B cell (primary cell): Measurements from ENCODE around the gene GDPD4. TPM values are rescaled to one million over a fixed set of nuclear protein-coding genes. Genes with fewer than 3 reads are reported as not detected.

Experiments
- ATAC-seq: fragments of 200-7000 bp; cut with Tn5 transposase; one replicate; pipeline ENCODE4 v1.10.0; 2021; ENCODE audit warnings: low read depth, mild to moderate bottlenecking, moderate number of reproducible peaks, moderate library complexity
- CTCF ChIA-PET: fragments of 350-600 bp; sonication (Branson Sonifier 250); formaldehyde crosslinking; loops from one replicate; lab custom pipeline; 2021; ENCODE audit warnings: antibody characterized with exemption, inconsistent platforms; lab: Charles Lee
- POLR2A ChIA-PET: fragments of 350-600 bp; sonication (Branson Sonifier 250); formaldehyde crosslinking; loops from one replicate; lab custom pipeline; 2021; ENCODE audit warnings: antibody characterized with exemption; lab: Charles Lee
- DNase-seq: peaks from one replicate; pipeline ENCODE4 v3.0.0; 2013
- H2AFZ ChIP-seq: 2 replicates; pipeline ENCODE4 v1.6.1; 2012; ENCODE audit warnings: mild to moderate bottlenecking, low read depth, low read length; ENCODE audit not compliant: insufficient read depth, poor library complexity, severe bottlenecking
- H3K27ac ChIP-seq, 2 donors: 1 replicate in 1 of 2; 2 replicates in 1 of 2; pipeline ENCODE4 v1.5.1; 2012 to 2013; ENCODE audit warnings: low read length in 2 of 2, mild to moderate bottlenecking in 2 of 2, moderate library complexity in 1 of 2
- H3K27me3 ChIP-seq, 4 experiments: fragments of 200-600 bp in 1 of 4; sonication (generic) in 1 of 4; replicated peaks in 1 of 4; 1 replicate in 2 of 4; 2 replicates in 2 of 4; pipeline versions ENCODE4 v1.6.1 to v1.7.0; 2013 to 2016; ENCODE audit warnings: low read length in 3 of 4, mild to moderate bottlenecking in 2 of 4, mixed read lengths in 1 of 4, moderate library complexity in 1 of 4; ENCODE audit not compliant: insufficient read depth in 4 of 4, control insufficient read depth in 3 of 4; ENCODE audit errors: control extremely low read depth in 1 of 4
- H3K36me3 ChIP-seq, 2 experiments: replicated peaks in 1 of 2; 1 replicate in 1 of 2; 2 replicates in 1 of 2; pipeline versions ENCODE4 v1.6.1 to v1.7.1; 2013; ENCODE audit warnings: low read length in 1 of 2; ENCODE audit not compliant: insufficient read depth in 2 of 2, control insufficient read depth in 1 of 2; ENCODE audit errors: control extremely low read depth in 1 of 2, extremely low read depth in 1 of 2
- H3K4me1 ChIP-seq, 2 donors: fragments of 200-600 bp in 1 of 2; sonication (generic) in 1 of 2; 1 replicate in 1 of 2; 2 replicates in 1 of 2; pipeline versions ENCODE4 v1.5.1 to v1.6.1; 2013 to 2017; ENCODE audit warnings: low read length in 2 of 2; ENCODE audit not compliant: control insufficient read depth in 2 of 2, insufficient read depth in 2 of 2
- H3K4me2 ChIP-seq: replicated peaks from 2 replicates; pipeline ENCODE3; 2012; ENCODE audit warnings: mild to moderate bottlenecking, low read depth, low read length; ENCODE audit not compliant: poor library complexity, severe bottlenecking
- H3K4me3 ChIP-seq, 5 experiments: fragments of 200-600 bp in 1 of 5; sonication (generic) in 1 of 5; 1 replicate in 3 of 5; 2 replicates in 2 of 5; pipeline versions ENCODE4 v1.5.1 to v1.7.0; 2011 to 2016; ENCODE audit warnings: low read length in 4 of 5, mild to moderate bottlenecking in 4 of 5, low read depth in 2 of 5, control low read depth in 1 of 5, moderate library complexity in 1 of 5; ENCODE audit not compliant: insufficient read depth in 1 of 5; ENCODE audit errors: control extremely low read depth in 1 of 5, extremely low read depth in 1 of 5
- H3K79me2 ChIP-seq: fragments of 200-600 bp; sonication (generic); one replicate; pipeline ENCODE4 v1.6.0; 2016; ENCODE audit warnings: low read length; ENCODE audit not compliant: control insufficient read depth, insufficient read depth
- H3K9ac ChIP-seq: fragments of 200-600 bp; sonication (generic); 2 replicates; pipeline ENCODE4 v1.6.1; 2017; ENCODE audit warnings: mild to moderate bottlenecking, low read length, moderate library complexity
- H3K9me3 ChIP-seq, 3 donors: one replicate each; pipeline versions ENCODE4 v1.6.1 to v1.7.1; 2013; ENCODE audit warnings: low read length in 2 of 3; ENCODE audit not compliant: control insufficient read depth in 2 of 3, insufficient read depth in 1 of 3; ENCODE audit errors: control extremely low read depth in 1 of 3
- H4K20me1 ChIP-seq: 2 replicates; pipeline ENCODE4 v1.6.0; 2012; ENCODE audit warnings: mild to moderate bottlenecking, low read length; ENCODE audit not compliant: insufficient read depth, control insufficient read depth, poor library complexity, severe bottlenecking
- H3K27ac Mint-ChIP-seq: one replicate; pipeline ENCODE4 v1.8.0; 2021; ENCODE audit warnings: mixed read lengths
- H3K27me3 Mint-ChIP-seq: one replicate; pipeline ENCODE4 v1.8.0; 2021; ENCODE audit warnings: mixed read lengths
- H3K4me1 Mint-ChIP-seq: one replicate; pipeline ENCODE4 v1.8.0; 2021; ENCODE audit warnings: mixed read lengths
- H3K4me3 Mint-ChIP-seq: one replicate; pipeline ENCODE4 v1.8.0; 2021; ENCODE audit warnings: mixed read lengths
- H3K9me3 Mint-ChIP-seq: one replicate; pipeline ENCODE4 v1.8.0; 2022; ENCODE audit warnings: mixed read lengths; ENCODE audit not compliant: insufficient read depth
- EZH2 ChIP-seq: IDR thresholded peaks from 2 replicates; pipeline ENCODE4 v1.6.1; 2012; ENCODE audit warnings: borderline replicate concordance, low read depth, mild to moderate bottlenecking, moderate library complexity, low read length; ENCODE audit not compliant: insufficient read depth, poor library complexity, severe bottlenecking
- WGBS: methylation state at CpG from one replicate; pipeline ENCODE4 v1.1.5; 2013; ENCODE audit warnings: missing lambda C conversion rate; ENCODE audit not compliant: insufficient coverage; 5-methylcytosine and 5-hydroxymethylcytosine counted together
- intact Hi-C: fragments of 100-400 bp; cut with micrococcal nuclease; formaldehyde crosslinking; loops from one replicate; pipeline ENCODE4 v1.10.0; 2022
- polyA plus RNA-seq: library from polyadenylated mRNA; depleted of rRNA; stranded (reverse); fragments of >200 nt; gene quantifications from 2 replicates; pipeline ENCODE4 v1.2.3, GENCODE V29; 2012
- total RNA-seq, 2 donors: library from RNA; stranded (reverse); fragments of 120-200 nt in 1 of 2; gene quantifications; 1 replicate in 1 of 2; 2 replicates in 1 of 2; pipeline versions ENCODE4 v1.2.3 to v1.2.4, GENCODE V29; 2013 to 2022
- TF ChIP-seq, protein P1 (sequence below): fragments of 200-600 bp; IDR thresholded peaks from one replicate; pipeline ENCODE4 v1.8.0; 2022; ENCODE audit warnings: antibody characterized with exemption, mild to moderate bottlenecking

GDPD4 gene
- total and polyA plus RNA-seq, 2 donors (not counting 1 experiment from before 2014, with no cell fraction given) = not detected

DNA sequence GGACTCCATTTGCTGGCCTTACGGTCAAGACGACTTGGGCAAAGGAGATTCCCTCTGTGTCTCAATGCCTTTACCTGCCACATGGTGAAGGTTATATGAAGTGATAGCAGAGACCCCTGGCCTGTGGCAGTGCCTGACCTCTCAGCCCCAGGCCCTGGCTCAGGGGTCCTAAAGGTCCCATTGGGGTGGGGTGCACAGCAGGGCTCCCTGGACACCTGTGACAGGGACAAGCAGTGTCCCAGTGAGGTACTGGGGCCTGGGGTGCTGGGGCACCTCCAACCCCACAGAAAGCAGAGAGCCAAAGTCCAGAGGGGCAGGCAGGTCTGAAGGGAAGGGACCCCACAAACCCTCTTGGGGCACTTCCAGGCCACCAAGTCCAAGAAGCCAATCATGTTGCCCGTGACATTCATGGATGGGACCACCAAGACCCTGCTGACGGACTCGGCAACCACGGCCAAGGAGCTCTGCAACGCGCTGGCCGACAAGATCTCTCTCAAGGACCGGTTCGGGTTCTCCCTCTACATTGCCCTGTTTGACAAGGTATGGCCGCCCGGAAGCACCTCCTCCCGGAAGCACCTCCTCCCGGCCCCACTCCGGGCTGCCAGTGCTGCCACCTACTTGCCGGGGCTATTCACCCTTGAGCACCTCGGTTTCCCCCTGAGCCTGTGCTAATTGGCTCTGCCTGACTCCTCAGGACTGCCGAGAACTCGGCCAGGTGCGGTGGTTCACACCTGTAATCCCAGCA lies 111.0 kb downstream of the GDPD4 start:
- peaks cover 2% of the 10 kb centered on the region for H3K79me2 ChIP-seq
- no peak overlapping the region for H3K4me3 ChIP-seq
- TF ChIP-seq EZH2 = no peak
- TF ChIP-seq, protein P1, sequence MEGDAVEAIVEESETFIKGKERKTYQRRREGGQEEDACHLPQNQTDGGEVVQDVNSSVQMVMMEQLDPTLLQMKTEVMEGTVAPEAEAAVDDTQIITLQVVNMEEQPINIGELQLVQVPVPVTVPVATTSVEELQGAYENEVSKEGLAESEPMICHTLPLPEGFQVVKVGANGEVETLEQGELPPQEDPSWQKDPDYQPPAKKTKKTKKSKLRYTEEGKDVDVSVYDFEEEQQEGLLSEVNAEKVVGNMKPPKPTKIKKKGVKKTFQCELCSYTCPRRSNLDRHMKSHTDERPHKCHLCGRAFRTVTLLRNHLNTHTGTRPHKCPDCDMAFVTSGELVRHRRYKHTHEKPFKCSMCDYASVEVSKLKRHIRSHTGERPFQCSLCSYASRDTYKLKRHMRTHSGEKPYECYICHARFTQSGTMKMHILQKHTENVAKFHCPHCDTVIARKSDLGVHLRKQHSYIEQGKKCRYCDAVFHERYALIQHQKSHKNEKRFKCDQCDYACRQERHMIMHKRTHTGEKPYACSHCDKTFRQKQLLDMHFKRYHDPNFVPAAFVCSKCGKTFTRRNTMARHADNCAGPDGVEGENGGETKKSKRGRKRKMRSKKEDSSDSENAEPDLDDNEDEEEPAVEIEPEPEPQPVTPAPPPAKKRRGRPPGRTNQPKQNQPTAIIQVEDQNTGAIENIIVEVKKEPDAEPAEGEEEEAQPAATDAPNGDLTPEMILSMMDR = no peak
- no peaks in the 10 kb centered on the region for H3K36me3 ChIP-seq
- H2AFZ ChIP-seq = no peak overlapping the region
- peaks cover 0 to 2% (median 0%) of the 10 kb centered on the region in 3 donors for H3K9me3 ChIP-seq
- no peaks in the 10 kb centered on the region for H3K27me3 Mint-ChIP-seq
- intact Hi-C loops = no loop called here
- no peaks in the 10 kb centered on the region for H3K4me1 Mint-ChIP-seq
- no peak overlapping the region for H3K9ac ChIP-seq
- 97% methylated on average over 21 of the region's 21 CpGs for WGBS
- no peak overlapping the region for H3K4me3 Mint-ChIP-seq
- DNase-seq (no peak), ATAC-seq (no peak)
- ChIA-PET CTCF (interaction anchor here (1.4 kb wide), 1 partner anchor 358 kb away, joined by 4 read pairs; no protein-coding TSS in a partner anchor), POLR2A (no interaction called here)
- no peak overlapping the region for H3K4me2 ChIP-seq
- H3K4me1 ChIP-seq = no peaks in the 10 kb centered on the region
- H3K9me3 Mint-ChIP-seq = no peaks in the 10 kb centered on the region
- no peaks in the 10 kb centered on the region for H4K20me1 ChIP-seq
- H3K27ac Mint-ChIP-seq = no peak overlapping the region
- H3K27me3 ChIP-seq = no peaks in the 10 kb centered on the region
- no peak overlapping the region for H3K27ac ChIP-seq

DNA sequence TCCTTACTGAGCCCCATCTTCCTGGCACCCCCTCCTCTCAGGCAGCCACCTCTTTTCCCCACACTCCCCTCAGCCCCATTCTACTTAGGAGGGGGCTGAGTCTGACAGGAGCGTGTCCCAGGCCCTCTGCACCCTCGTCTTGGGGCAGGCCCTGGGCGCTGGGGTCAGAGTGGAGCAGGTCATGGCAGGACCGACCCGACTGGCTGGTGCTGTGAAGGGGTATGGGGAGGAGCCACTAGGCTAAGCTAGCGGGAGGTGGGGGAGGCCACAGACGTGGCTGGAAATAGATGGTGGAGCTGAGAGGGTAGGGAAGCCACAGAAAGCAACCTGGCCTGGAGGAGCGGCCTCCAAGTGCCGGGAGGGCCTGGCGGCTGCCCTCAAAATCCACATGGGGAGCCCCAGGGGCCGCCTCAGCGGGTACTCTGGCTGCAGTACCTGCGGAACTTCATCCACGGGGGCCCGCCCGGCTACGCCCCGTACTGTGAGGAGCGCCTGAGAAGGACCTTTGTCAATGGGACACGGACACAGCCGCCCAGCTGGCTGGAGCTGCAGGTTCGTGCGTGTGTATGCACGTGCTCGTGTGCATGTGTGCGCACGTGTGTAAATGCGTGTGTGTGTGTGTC lies 111.8 kb downstream of the GDPD4 start:
- POLR2A ChIA-PET = no interaction called here
- no peak for DNase-seq

More for the DNA sequence above, 111.8 kb downstream of the GDPD4 start:
- no peak overlapping the region for H2AFZ ChIP-seq
- H3K9ac ChIP-seq = no peak overlapping the region
- CTCF ChIA-PET = interaction anchor here (1.0 to 3.7 kb wide), 3 partner anchors 9 to 430 kb away, joined by 3 to 25 read pairs (median 4); partner anchors contain the start of gene MYO7A
- H3K4me3 ChIP-seq = no peak overlapping the region
- H3K79me2 ChIP-seq = peaks cover 2% of the 10 kb centered on the region
- Mint-ChIP-seq H3K4me3 (no peak overlapping the region), H3K27me3 (no peaks in the 10 kb centered on the region), H3K4me1 (no peaks in the 10 kb centered on the region), H3K9me3 (no peaks in the 10 kb centered on the region), H3K27ac (no peak overlapping the region)
- no peak overlapping the region for H3K4me2 ChIP-seq
- no peaks in the 10 kb centered on the region for H4K20me1 ChIP-seq
- intact Hi-C loops = loop anchor here (2.0 kb wide), 1 partner anchor 431 kb away; no protein-coding TSS in a partner anchor
- no peak overlapping the region for H3K27ac ChIP-seq
- no peaks in the 10 kb centered on the region for H3K4me1 ChIP-seq
- H3K27me3 ChIP-seq = no peaks in the 10 kb centered on the region
- no peak for TF ChIP-seq EZH2
- TF ChIP-seq, protein P1 = no peak
- H3K9me3 ChIP-seq = peaks cover 0 to 2% (median 0%) of the 10 kb centered on the region in 3 donors
- no peak for ATAC-seq
- 98% methylated on average over 26 of the region's 28 CpGs for WGBS
- H3K36me3 ChIP-seq = no peaks in the 10 kb centered on the region
